Neural cell (in vitro differentiated cells): ENCODE measurements around the gene ARPC5L.

Experiments used
- EP300 ChIP-seq: fragments of 450-650 bp; conservative IDR thresholded peaks from 2 replicates; pipeline ENCODE4 v1.6.1; 2014; ENCODE audit warnings: antibody characterized with exemption, mild to moderate bottlenecking, moderate library complexity; ENCODE audit not compliant: poor library complexity, severe bottlenecking
- EZH2 ChIP-seq: fragments of 200-600, 300-800 bp; shearing (Covaris generic), sonication (generic); IDR thresholded peaks from 2 replicates; pipeline ENCODE4 v1.6.1; 2014; ENCODE audit warnings: antibody characterized with exemption, low read length, borderline replicate concordance, mild to moderate bottlenecking; ENCODE audit not compliant: insufficient read depth, poor library complexity, severe bottlenecking
- MXI1 ChIP-seq: fragments of 450-650 bp; conservative IDR thresholded peaks from 2 replicates; pipeline ENCODE4 v1.6.1; 2014; ENCODE audit warnings: antibody characterized with exemption, mild to moderate bottlenecking; ENCODE audit not compliant: poor library complexity, severe bottlenecking
- POLR2AphosphoS5 ChIP-seq: IDR thresholded peaks from 2 replicates; pipeline ENCODE4 v1.6.1; 2012
- RAD21 ChIP-seq: fragments of 450-650 bp; conservative IDR thresholded peaks from 2 replicates; pipeline ENCODE4 v1.6.1; 2014; ENCODE audit warnings: antibody characterized with exemption, mild to moderate bottlenecking, moderate library complexity
- SMC3 ChIP-seq: fragments of 450-650 bp; conservative IDR thresholded peaks from 2 replicates; pipeline ENCODE4 v1.6.1; 2014; ENCODE audit warnings: antibody characterized with exemption, mild to moderate bottlenecking, moderate library complexity; ENCODE audit not compliant: poor library complexity
- TAF1 ChIP-seq: IDR thresholded peaks from 2 replicates; pipeline ENCODE4 v1.6.1; 2012; ENCODE audit warnings: low read depth
- TF ChIP-seq, protein P1 (sequence below): fragments of 450-650 bp; IDR thresholded peaks from 2 replicates; pipeline ENCODE4 v1.5.1; 2014; ENCODE audit warnings: antibody characterized with exemption, mild to moderate bottlenecking, moderate library complexity; ENCODE audit not compliant: poor library complexity, severe bottlenecking
- TF ChIP-seq, protein P2 (sequence below): IDR thresholded peaks from 2 replicates; pipeline ENCODE4 v1.6.1; 2012; ENCODE audit warnings: borderline replicate concordance

DNA sequence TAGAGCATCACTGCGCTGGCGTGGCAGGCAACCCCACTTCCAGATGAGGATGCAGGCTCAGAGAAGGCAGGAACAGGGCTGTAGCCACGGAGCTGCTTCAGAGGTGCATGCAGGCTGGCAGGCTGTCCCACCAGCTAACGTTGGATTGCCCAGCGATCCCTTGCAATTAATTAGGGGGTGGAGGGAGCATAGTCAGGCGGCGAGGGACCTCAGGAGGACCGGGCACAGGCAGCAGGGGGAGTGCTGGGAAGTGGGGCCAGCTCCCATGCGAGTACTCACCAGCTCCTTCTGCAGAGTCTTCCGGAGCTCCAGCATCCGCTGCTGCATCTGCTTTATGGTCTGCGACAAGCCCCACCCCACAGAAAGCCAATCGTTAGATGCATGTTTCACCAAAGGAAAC lies 20.3 kb downstream of the ARPC5L start:
- TF ChIP-seq POLR2AphosphoS5 (no peak), EZH2 (no peak), TAF1 (no peak), EP300 (no peak), RAD21 (no peak), SMC3 (no peak), MXI1 (no peak)
- TF ChIP-seq, protein P1, sequence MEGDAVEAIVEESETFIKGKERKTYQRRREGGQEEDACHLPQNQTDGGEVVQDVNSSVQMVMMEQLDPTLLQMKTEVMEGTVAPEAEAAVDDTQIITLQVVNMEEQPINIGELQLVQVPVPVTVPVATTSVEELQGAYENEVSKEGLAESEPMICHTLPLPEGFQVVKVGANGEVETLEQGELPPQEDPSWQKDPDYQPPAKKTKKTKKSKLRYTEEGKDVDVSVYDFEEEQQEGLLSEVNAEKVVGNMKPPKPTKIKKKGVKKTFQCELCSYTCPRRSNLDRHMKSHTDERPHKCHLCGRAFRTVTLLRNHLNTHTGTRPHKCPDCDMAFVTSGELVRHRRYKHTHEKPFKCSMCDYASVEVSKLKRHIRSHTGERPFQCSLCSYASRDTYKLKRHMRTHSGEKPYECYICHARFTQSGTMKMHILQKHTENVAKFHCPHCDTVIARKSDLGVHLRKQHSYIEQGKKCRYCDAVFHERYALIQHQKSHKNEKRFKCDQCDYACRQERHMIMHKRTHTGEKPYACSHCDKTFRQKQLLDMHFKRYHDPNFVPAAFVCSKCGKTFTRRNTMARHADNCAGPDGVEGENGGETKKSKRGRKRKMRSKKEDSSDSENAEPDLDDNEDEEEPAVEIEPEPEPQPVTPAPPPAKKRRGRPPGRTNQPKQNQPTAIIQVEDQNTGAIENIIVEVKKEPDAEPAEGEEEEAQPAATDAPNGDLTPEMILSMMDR: no peak
- TF ChIP-seq, protein P2, sequence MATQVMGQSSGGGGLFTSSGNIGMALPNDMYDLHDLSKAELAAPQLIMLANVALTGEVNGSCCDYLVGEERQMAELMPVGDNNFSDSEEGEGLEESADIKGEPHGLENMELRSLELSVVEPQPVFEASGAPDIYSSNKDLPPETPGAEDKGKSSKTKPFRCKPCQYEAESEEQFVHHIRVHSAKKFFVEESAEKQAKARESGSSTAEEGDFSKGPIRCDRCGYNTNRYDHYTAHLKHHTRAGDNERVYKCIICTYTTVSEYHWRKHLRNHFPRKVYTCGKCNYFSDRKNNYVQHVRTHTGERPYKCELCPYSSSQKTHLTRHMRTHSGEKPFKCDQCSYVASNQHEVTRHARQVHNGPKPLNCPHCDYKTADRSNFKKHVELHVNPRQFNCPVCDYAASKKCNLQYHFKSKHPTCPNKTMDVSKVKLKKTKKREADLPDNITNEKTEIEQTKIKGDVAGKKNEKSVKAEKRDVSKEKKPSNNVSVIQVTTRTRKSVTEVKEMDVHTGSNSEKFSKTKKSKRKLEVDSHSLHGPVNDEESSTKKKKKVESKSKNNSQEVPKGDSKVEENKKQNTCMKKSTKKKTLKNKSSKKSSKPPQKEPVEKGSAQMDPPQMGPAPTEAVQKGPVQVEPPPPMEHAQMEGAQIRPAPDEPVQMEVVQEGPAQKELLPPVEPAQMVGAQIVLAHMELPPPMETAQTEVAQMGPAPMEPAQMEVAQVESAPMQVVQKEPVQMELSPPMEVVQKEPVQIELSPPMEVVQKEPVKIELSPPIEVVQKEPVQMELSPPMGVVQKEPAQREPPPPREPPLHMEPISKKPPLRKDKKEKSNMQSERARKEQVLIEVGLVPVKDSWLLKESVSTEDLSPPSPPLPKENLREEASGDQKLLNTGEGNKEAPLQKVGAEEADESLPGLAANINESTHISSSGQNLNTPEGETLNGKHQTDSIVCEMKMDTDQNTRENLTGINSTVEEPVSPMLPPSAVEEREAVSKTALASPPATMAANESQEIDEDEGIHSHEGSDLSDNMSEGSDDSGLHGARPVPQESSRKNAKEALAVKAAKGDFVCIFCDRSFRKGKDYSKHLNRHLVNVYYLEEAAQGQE: no peak
